GM18502 (cell line): Measurements from ENCODE around the gene TUNAR.

Experiments
- ATAC-seq: cut with Tn5 transposase; IDR thresholded peaks from one replicate; pipeline ENCODE4 v1.9.1; 2021; ENCODE audit warnings: mild to moderate bottlenecking; ENCODE audit not compliant: unreplicated experiment, poor library complexity

TUNAR gene

DNA sequence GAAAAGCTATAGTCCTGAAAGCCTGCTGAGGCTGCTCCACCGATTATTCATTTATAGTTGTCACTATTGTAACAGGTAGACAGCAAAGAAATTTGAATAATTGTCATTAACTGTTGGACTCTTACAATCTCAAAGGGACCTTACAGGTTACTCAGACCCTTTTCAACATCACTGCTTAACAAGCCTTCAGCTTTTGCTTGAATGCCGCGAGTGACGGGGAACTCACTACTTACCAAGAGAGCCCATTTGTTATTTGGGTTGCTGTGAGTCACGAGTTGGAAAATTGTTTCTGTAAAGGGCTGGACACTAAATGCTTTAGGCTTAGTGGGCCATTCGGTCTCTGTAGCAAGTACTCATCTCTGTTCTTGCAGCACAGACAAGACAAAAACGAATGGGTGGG lies 5.9 kb upstream of the TUNAR start:
- no peak for ATAC-seq

- no peak for ATAC-seq
Observed at GRCh38 chr14:95871531-95871930, 5.1 kb upstream of the TUNAR start.

- ATAC-seq: no peak
Observed at GRCh38 chr14:95872777-95873176, 3.9 kb upstream of the TUNAR start.

- ATAC-seq: no peak
Observed at GRCh38 chr14:95875831-95876760, 536 bp upstream of the TUNAR start.

DNA sequence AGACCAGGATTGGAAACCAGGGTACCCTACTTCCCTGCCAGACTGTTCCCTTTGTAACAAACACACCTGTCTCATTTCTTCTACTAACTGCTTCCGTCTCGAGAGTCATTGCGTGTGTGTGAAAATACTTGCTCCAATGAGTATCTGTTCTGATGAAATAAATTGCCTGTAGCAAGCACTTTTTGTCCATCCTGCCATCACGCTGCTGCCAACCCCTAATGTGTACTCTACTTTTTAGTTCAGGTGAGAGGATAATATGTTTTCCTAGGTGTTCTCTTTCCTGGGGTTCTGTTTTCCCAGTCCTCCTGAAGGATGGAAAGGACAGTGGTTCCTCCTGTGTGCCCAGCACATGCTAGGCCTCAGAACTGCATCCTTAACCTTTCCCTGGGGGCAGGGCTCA lies 1.0 kb downstream of the TUNAR start:
- ATAC-seq: no peak

- ATAC-seq: no peak
Observed at GRCh38 chr14:95884377-95884776, 7.7 kb downstream of the TUNAR start.

GRCh38 chr14:95885278-95885677 lies 8.6 kb downstream of the TUNAR start:
- ATAC-seq: no peak

DNA sequence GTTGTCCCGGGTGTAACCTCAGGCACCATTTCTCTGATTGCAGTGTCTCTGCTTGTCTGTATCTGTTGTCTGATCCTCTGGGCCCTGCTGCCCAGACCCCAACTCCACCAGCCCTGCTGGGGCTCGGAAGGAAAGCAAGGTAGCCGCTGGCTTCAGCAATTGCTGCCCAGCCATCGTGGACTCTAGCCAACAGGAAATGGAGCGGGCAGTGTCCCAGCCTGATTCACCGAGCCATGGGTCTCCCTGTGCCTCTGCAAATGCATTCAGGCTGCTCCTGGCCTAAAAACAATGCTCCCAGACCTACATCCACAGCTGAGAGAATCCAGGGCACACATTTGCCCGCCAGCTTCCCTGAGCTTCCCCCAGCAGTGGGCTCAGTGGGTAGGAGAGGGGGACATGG lies 9.2 kb downstream of the TUNAR start:
- no peak for ATAC-seq

DNA sequence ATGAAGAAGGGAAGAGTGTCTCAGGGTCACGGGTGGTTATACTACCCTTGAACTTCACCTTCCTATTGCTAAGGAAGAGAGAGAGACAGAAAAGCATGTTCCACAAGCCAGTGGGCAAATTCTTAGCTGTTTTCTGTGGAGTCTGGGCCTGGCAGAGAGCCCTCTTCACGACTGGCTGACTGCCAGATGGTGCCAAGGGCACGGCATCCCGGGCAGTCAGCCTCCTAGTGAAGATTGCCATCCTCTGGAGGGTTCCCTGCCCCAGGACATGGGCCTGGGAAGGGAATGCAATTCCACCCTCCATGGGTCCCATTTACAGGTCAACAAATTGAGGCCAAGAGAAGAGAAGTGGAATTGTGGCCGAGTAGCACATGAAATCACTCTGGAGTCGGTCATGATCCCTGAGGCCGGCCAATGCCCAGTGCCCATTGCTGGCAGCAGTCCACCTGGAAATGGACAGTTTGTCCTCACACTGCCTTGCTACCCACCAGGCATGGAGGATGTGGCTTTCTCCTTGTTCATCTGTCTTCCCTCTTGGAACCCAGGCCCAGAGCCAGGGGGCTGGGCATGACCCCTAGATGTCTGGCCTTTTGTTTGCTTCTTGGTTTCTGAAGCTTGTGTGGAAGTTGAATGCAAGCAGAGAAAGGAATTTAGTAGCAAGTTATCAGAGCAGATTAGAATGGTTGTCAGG lies 9.9 kb downstream of the TUNAR start:
- no peak for ATAC-seq

DNA sequence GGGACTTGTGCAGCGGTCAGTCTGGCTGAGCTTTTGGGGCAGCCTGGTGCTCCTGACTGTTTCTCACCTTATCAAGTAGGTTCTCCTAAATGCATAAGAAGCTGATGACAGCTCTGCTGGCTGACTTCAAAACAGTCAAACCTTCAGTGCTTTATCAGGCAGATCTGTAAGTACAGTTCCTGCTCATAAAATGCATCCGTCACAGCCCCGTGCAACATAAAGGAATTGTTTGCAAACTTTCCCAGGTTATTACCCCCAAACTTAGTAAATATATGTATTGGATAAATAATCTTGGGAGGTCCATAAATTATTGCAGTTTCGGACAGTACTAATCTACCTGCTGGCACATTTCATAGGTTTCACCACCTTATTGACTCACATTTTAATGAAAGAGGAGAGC lies 10.7 kb downstream of the TUNAR start:
- no peak for ATAC-seq

GRCh38 chr14:95889236-95889979 lies 12.8 kb downstream of the TUNAR start:
- ATAC-seq: no peak

GRCh38 chr14:95891742-95892141 lies 15.1 kb downstream of the TUNAR start:
- ATAC-seq: no peak

GRCh38 chr14:95892142-95892541 lies 15.5 kb downstream of the TUNAR start:
- ATAC-seq: no peak

- ATAC-seq: no peak
Observed at GRCh38 chr14:95895720-95896119, 19.1 kb downstream of the TUNAR start.

DNA sequence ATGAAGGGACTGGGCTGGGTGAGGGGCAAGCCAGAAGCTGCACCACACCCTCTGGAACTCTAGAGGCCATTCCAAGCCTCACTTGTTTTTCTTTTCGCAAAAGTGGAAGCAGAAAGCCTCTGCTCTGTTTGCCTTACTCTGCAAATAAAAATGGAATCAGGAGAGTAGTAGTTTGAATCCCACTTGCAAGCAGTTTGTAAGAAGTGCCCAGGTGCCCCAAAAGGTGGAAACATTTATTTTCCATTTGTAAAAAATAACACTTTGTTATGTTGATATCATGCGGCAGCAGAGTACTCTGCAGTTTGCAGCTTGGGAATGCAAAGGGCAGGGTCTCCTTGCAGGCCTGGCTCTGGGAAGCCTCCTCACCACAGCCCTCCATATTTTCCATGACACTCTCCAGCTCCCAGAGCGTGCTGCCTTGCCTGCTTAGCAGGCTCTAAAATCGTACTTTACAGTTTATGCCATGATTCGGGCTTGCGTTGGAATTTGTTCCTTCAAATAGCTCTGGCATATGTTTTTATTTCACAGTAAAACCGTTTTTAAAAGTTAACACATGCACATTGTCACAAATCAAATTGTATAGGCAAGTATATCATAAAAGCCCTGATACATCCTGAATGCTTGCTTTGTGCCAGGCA lies 20.0 kb downstream of the TUNAR start:
- no peak for ATAC-seq

GRCh38 chr14:95897280-95897679 lies 20.6 kb downstream of the TUNAR start:
- ATAC-seq: no peak

DNA sequence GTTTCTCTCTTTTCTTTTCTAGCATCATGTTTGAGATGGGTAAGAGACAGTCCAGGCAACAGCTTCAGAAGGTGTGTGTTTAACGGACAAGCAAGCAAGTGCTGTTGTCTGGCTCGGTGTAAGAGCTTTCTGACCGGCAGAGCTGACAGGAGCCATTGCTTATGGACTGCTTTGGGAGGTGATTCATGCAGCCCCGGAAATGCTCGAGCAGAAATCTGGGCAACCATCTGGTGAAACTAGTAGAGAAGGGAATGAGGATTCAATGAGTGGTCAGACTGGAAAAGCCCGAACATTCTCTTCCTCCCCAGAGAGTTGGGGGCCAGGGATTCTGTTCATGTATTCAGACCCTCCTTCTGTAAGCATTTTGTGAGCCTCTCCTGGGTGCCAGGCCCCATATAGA lies 24.4 kb downstream of the TUNAR start:
- ATAC-seq: no peak

DNA sequence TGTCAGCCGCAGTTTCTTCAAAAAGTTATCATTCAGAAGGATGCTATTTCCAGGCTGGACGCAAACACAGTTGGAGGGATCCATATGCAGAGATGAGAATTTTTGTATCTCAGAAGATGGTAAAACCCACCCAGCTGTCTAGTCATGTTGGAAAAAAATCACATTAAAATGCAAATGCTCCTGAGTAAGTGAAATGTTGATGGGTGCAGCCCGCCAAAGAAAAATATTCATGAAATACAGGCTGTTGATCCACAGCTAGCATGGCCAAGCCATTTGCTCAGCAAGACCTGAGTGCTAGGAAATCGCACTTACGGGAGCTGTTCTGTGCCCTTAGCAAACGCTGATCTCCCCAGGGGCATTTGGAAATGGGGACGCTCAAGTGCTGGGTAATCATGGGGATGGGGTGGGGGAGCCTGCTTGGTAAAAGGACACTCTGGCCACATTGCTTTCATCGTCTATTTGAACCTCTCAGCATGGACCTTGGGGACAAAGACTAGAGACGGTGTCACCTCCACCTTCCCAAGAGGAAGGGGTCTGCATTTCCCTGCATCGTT lies 25.7 kb downstream of the TUNAR start:
- ATAC-seq: no peak

- ATAC-seq: no peak
Observed at GRCh38 chr14:95903165-95903564, 26.5 kb downstream of the TUNAR start.

- no peak for ATAC-seq
Observed at GRCh38 chr14:95903616-95904107, 27.0 kb downstream of the TUNAR start.
